GM12865 (cell line): ENCODE data around the gene AWAT1.
"Not testable (repeated sequence)": the region's sequence is repeated elsewhere in the genome, so short reads cannot be mapped to it uniquely, and the experiment has no call there.

Experiments
- DNase-seq: peaks from one replicate; pipeline ENCODE4 v3.0.0; 2010; ENCODE audit warnings: low read depth
- H3K4me3 ChIP-seq: 2 replicates; pipeline ENCODE4 v1.5.1; 2011; ENCODE audit warnings: mild to moderate bottlenecking, low read depth, low read length, control low read depth
- CTCF ChIP-seq: IDR thresholded peaks from 2 replicates; pipeline ENCODE4 v1.5.1; 2011; ENCODE audit warnings: low read length, control low read depth, low read depth, inconsistent platforms; ENCODE audit not compliant: insufficient read depth; ENCODE audit errors: missing control alignments

AWAT1 gene

GRCh38 chrX:70260104-70260503 lies 25.6 kb downstream of the AWAT1 start, which contains the start of gene P2RY4:
Gene P2RY4, minus strand, starts transcription at chrX:70260204. Its CDS starts 580 bp downstream, at chrX:70259624.
- TF ChIP-seq CTCF = no peak
- H3K4me3 ChIP-seq = no peak within 1 kb of the TSS
- DNase-seq = no peak

- TF ChIP-seq CTCF = peak; percentile 44
- DNase-seq = peak; percentile 28
- H3K4me3 ChIP-seq = no peak overlapping the region
Observed at GRCh38 chrX:70262952-70263567, 28.6 kb downstream of the AWAT1 start.

- no peak for TF ChIP-seq CTCF
- no peak for DNase-seq
- H3K4me3 ChIP-seq = no peak overlapping the region
Observed at GRCh38 chrX:70264784-70265183, 30.3 kb downstream of the AWAT1 start.

GRCh38 chrX:70268034-70268433 lies 33.6 kb downstream of the AWAT1 start, which contains the start of gene ARR3:
Gene ARR3, plus strand, starts transcription at chrX:70268334. Its CDS starts 1,052 bp downstream, at chrX:70269386.
- no peak within 1 kb of the TSS for H3K4me3 ChIP-seq
- no peak for DNase-seq
- TF ChIP-seq CTCF = no peak

GRCh38 chrX:70274029-70274428 lies 39.6 kb downstream of the AWAT1 start:
- DNase-seq, H3K4me3 ChIP-seq: not testable (repeated sequence)

GRCh38 chrX:70279081-70279480 lies 44.6 kb downstream of the AWAT1 start:
- DNase-seq = no peak

GRCh38 chrX:70280573-70280972 lies 46.1 kb downstream of the AWAT1 start:
- DNase-seq = no peak
- no peak overlapping the region for H3K4me3 ChIP-seq
- TF ChIP-seq CTCF = no peak

More at GRCh38 chrX:70279081-70279480, 44.6 kb downstream of the AWAT1 start:
- H3K4me3 ChIP-seq = no peak overlapping the region
- no peak for TF ChIP-seq CTCF
